ENCODE data around the gene CLN5.
A peak's percentile ranks its signal among the peaks of the same experiment; 100 is the strongest.
"Not testable (repeated sequence)": the region's sequence is repeated elsewhere in the genome, so short reads cannot be mapped to it uniquely, and the experiment has no call there.

Gene CLN5

DNA sequence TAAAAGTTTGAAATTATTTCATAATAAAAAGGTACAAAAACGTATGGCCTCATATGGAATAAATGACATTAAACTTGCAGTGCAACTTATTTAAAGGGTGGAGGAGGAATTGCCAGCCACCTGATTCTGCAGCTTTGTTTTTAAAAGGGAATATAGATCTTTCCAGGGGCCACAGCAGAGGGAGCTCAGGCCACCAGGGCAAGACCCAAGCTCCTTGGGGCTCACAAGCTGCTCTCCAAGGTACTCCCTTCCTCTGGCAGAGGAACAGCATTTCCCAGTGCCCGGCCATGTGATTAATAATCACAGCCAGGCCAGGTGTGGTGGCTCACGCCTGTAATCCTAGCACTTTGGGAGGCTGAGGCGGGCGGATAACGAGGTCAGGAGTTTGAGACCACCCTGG is 37.3 kb upstream of the CLN5 start:
- DNase-seq (ENCODE audit: insufficient read length, low spot score) = no peak
- TF ChIP-seq, protein P1, sequence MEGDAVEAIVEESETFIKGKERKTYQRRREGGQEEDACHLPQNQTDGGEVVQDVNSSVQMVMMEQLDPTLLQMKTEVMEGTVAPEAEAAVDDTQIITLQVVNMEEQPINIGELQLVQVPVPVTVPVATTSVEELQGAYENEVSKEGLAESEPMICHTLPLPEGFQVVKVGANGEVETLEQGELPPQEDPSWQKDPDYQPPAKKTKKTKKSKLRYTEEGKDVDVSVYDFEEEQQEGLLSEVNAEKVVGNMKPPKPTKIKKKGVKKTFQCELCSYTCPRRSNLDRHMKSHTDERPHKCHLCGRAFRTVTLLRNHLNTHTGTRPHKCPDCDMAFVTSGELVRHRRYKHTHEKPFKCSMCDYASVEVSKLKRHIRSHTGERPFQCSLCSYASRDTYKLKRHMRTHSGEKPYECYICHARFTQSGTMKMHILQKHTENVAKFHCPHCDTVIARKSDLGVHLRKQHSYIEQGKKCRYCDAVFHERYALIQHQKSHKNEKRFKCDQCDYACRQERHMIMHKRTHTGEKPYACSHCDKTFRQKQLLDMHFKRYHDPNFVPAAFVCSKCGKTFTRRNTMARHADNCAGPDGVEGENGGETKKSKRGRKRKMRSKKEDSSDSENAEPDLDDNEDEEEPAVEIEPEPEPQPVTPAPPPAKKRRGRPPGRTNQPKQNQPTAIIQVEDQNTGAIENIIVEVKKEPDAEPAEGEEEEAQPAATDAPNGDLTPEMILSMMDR (IDR thresholded peaks at IDR 0.05; ENCODE audit: insufficient read depth, missing control alignments) = no peak
- no peak for FAIRE-seq

DNA sequence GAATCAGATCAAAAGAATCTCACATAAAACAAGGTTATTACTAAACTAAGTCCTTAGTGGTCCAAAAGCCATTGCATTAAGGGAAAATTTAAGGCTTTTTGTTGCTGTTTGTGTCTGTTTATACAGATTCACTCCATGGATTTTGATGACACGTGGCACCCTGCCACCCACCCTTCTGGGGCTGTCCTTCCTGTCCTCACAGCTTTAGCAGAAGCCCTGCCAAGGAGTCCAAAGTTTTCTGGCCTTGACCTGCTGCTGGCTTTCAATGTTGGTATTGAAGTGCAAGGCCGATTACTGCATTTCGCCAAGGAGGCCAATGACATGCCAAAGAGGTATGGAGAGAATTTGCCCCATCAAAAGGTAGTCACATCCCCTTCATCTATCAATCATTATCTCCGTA is 36.7 kb upstream of the CLN5 start:
- TF ChIP-seq, protein P1 (IDR thresholded peaks at IDR 0.05; ENCODE audit: insufficient read depth, missing control alignments) = no peak
- no peak for FAIRE-seq
- DNase-seq (ENCODE audit: insufficient read length, low spot score) = no peak

DNA sequence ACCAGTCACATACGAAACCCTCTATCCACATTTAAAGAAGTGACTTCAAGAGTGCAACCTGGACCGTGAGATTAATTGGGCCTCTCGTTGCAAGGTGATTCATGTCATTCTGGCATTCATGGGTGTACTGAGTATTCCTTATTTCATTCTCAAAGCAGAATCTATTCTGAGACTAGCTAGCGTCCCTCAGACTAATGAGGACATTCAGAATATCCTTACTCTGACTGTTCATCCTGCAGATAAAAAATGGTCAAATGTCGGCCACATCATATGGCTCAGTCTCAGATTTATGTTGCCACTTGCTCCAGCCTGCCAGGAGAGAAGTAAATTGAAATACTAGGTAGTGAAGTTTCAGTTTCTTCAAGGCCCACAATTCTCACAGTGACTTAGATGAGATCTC is 36.2 kb upstream of the CLN5 start:
- FAIRE-seq = no peak
- TF ChIP-seq, protein P1 (IDR thresholded peaks at IDR 0.05; ENCODE audit: insufficient read depth, missing control alignments) = no peak
- no peak for DNase-seq (ENCODE audit: insufficient read length, low spot score)

DNA sequence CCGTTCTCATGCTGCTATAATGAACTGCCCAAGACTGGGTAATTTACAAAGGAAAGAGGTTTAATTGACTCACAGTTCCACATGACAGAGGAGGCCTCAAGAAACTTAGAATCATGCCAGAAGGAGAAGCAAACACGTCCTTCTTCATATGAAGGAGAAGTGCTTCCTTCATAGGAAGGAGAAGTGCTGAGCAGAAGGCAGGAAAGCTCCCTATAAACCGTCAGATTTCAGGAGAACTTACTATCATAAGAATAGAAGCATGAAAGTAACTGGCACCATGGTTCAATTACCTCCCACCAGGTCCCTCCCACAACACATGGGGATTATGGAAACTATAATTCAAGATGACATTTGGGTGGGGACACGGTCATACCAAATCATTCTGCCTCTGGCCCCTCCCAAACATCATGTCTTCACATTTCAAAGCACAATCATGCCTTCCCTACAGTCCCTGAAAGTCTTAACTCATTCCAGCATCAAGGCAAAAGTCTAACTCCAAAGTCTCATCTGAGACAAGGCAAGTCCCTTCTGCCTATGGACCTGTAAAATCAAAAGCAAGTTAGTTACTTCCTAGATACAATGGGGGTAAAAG is 32.9 kb upstream of the CLN5 start:
- TF ChIP-seq, protein P1 (IDR thresholded peaks at IDR 0.05; ENCODE audit: insufficient read depth, missing control alignments) = no peak
- FAIRE-seq = no peak
- no peak for DNase-seq (ENCODE audit: insufficient read length, low spot score)

DNA sequence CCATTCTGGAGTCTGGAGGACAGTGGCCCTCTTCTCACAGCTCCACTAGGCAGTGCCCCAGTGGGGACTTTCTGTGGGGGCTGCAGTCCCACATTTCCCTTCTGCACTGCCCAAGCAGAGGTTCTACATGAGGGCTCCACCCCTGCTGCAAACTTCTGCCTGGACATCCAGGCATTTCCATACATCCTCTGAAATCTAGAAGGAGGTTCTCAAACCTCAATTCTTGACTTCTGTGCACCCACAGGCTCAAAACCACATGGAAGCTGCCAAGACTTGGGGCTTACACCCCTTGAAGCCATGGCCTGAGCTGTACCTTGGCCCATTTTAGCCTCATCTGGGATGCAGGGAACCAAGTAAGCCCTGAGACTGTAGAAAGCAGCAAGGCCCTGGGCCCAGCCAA is 32.1 kb upstream of the CLN5 start:
- not testable (repeated sequence) for FAIRE-seq; DNase-seq (ENCODE audit: insufficient read length, low spot score)

DNA sequence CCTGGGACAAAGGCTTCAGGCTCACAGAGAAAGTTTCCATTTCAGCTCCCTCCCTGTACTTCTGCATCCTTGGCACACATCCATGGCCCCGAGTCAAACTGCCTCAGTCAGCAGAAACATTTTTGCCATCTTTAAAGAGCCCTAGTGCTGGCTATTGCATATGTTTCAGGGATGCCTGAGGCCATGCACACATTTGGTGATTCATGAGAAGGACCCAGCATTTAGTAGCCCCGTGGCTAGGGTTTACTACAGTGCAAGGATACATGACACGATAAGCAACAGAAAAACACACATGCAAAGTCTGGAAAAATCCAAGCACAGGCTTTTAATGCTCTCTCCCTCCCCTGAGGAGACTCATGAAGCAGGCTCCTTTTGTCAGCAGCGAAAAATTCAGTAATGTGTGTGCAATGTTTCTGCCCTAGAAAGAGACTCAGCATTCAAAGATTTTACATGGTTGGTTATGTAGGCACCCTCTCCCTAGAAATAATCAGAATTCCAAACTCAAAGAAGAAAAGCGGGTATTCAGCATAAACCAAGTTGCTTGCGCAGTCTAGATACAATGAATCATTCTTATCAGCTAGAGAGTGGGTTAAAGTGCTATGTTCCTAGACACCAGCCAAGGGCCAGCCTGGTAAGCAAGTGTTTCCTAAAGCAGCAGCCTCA is 26.0 kb upstream of the CLN5 start:
- DNase-seq (ENCODE audit: insufficient read length, low spot score) = no peak
- no peak for FAIRE-seq
- TF ChIP-seq, protein P1 (IDR thresholded peaks at IDR 0.05; ENCODE audit: insufficient read depth, missing control alignments) = no peak

DNA sequence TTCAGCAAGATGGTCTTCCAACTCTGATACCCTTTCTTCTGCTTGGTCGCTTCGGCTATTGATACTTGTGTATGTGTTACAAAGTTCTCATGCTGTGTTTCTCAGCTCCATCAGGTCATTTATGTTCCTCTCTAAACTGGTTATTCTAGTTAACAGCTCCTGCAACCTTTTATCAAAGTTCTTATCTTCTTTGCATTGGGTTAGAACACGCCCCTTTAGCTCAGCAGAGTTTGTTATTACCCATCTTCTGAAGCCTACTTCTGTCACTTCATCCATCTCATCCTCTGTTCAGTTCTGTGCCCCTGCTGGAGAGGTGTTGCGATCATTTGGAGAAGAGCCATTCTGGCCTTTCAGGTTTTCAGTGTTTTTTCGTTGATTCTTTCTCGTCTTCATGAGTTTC is 24.9 kb upstream of the CLN5 start:
- FAIRE-seq (peak; percentile 6), DNase-seq (ENCODE audit: insufficient read length, low spot score) (no peak)
- TF ChIP-seq, protein P1 (IDR thresholded peaks at IDR 0.05; ENCODE audit: insufficient read depth, missing control alignments) = no peak

Measured in D721Med (cell line).